GM18907 (cell line): ENCODE results near the gene GBGT1.
A peak's percentile ranks its signal among the peaks of the same experiment; 100 is the strongest.

ENCODE experiments used
- ATAC-seq: cut with Tn5 transposase; IDR thresholded peaks from one replicate; pipeline ENCODE4 v1.9.1; 2021; ENCODE audit warnings: mild to moderate bottlenecking, moderate library complexity; ENCODE audit not compliant: unreplicated experiment

The GBGT1 gene

DNA sequence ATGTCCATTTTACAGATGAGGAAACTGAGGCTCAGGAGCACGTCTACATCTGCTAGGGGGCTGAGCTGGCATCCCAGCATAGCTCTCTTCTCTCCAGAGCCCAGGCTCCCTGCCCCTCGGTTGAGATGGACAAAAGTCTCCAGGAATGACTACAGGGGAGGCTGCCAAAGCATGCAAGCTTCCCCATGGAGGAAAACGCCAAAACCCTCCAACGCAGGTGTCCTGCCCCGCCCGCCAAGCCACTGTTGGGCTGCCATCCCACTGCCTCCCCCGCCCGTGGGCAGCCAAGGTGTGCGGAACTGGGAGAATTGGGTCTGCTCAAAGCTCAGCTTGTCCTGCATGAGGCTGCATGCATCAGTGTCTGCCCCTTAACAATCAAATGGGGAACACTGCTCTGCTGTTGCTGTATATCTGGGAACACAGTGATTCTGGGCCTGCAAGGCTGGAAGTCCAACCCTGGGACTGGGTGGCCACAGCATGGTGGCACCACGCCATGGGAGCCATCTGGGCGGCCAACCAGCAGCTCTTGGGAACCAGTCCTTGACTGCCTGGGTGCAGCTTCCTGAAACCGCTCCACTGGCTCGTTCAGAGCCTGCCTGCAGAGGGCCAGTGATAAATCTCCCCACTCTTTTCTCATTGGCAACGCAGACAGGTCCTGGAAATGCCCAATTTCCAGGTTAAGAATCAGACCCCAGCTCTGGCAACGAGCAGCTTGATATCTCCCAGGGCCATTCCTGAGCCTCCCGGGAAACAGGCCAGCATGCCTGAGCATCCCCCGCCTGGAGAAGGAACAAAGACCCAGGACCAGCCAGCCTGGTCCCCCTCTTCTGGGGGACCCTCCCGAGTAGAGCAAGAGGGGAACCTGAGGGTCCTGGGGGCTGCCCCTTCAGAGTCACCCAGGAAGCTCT, 46.2 kb downstream of the GBGT1 start:
- ATAC-seq: no peak

DNA sequence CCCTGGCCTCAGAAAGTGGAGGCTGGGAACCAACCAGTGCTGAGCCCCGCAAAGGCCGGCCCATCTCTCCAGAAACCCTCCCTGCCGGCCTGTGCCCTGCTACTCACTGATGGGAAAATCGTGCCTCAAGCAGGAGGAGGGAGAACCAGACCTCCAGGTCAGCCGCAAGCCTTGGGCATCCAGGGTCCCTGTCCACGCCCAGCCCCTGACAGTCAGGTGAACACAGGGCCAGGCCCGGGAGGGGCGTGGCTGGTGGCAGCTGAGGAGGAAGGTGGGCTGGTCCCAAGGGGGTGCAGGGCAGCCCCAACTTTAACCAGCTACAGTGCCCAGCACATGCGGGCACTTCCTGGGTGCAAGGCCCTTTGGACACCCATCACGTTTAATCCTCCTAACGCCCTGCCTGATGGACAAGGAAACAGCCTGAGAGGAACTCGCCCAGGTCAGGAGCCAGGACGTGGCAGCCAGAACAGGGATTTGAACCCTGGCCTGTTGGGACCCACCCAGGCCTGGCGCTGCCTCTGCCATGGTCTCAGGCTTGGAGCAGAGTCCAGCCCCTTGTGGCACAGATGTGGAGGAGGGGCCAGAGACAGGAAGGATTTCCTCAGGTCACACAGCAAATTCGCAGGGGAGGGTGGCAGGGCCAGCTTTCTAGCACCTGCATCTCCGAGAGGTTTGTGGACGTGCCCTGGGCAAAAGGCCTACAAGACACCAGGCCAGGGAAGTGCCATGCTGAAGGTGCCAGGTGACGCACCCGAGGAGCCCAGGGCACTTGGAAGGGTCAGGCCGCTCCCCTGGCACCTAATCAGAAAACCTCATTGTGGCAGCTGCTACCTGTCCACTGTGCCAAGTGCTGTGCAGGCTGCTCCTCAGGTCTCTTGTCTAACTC, 47.1 kb downstream of the GBGT1 start:
- ATAC-seq: no peak

DNA sequence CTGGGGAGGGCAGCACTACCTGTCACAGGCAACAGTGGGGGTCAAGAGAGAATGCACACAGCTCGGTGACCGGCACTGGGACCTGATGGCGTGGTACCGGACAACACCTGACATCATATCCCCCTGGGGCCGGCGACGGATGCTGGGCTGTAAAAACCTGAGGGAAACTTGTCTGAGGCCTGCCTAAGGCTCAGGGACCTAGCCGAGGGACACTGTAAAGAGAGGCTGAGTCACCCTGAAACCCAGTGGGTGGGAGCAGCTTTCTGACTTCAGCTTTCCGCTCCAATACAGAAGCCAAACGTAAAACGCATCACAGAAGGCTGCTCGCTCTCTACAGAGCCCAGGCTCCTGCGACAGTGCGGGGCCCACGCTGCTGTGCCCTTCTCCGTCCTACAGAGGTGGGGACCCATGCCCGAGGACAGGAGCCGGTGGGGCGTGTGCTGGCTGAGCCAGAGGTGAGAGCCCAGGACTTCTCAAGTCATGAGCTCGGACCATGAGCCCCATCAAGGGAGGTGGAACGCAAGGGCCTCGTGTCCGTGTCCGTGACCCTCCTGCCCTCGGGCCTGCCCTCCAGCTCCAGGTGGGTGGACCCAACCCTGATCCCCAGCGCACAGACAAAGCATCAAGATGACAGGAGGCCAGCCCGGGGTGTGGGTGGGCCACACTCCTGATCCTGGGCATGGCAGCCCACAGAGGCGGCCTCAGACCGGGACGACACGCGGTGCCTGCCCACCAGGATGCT, 47.9 kb downstream of the GBGT1 start:
- peak; percentile 53 for ATAC-seq

DNA sequence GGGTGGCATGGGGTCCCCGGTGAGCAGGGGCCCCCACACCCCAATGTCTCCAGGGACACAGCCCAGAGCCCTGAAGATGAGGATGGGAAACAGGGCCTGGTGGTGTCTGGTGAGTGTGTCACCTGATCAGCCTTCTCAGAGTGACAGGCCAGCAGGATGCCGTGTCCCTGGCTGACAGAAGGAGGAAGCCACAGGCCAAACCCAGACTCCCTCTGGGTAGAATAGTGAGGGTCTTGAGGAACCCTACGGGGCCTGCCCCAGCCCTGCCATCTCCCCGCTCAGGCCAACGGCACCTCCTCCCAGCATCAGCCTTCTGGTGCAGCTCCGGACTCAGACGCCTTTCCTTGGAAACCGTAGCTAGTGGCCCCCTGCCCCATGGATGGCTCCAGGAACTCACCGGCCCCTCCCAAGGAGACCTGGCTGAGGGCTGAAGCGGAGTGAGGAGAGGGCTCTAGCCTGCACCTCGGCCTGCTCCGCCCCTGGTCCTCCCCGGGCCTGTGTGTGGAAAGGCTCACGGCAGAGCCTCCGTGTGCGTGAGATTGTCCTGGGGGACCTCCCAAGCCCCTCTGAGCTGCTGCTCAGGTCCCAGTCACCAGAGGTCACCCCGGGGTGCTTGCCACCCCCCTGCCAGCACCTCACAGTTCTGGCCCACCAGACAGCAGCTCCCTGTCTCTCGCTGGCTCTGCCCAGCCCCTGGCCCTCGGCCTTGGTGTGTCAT, 48.7 kb downstream of the GBGT1 start:
- no peak for ATAC-seq

DNA sequence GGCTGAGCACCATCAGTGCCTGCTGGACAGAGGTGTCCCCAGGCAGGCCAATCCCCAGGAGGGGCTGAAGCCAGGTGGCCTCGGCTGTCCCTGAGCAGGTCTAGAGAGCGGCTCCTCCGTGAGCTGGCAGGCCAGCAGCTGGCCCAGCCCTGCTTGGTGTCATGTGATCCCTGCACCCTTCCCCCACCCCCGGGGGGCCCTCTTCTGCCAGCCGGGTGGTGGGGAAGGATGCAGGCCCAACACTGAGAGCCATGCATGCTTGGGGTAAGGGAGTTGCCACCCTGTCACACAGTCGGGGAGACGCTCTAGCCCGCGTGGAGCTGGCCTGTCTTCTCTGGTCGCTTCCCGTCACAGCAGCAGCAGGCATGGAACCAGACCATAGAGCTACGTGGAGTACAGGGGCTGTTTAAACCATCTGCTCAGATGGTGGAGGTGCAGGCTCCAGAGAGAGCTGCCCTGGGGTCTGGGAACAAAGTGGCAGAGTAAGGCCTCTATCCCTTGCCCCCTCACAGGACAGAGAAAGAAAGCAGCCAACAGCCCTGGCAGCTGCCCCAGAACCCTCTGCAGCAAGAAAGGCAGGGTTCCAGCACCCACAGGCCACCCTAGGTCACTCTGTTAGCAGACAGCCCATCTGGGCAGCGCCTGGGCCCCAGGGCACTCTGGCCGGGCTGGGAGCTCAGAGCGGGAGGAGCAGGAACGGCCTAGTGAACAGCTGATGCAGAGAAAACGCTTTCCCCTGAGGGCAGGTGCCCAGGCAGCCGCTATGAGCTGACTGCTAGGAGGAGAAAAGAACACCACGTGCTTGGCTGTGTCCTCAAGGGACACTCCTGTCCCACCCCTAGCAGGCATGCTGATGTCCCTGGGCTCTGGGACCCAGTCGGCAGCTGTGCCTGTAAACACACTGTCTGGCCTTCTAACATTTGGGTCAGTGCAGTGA, 49.5 kb downstream of the GBGT1 start:
- ATAC-seq: no peak

DNA sequence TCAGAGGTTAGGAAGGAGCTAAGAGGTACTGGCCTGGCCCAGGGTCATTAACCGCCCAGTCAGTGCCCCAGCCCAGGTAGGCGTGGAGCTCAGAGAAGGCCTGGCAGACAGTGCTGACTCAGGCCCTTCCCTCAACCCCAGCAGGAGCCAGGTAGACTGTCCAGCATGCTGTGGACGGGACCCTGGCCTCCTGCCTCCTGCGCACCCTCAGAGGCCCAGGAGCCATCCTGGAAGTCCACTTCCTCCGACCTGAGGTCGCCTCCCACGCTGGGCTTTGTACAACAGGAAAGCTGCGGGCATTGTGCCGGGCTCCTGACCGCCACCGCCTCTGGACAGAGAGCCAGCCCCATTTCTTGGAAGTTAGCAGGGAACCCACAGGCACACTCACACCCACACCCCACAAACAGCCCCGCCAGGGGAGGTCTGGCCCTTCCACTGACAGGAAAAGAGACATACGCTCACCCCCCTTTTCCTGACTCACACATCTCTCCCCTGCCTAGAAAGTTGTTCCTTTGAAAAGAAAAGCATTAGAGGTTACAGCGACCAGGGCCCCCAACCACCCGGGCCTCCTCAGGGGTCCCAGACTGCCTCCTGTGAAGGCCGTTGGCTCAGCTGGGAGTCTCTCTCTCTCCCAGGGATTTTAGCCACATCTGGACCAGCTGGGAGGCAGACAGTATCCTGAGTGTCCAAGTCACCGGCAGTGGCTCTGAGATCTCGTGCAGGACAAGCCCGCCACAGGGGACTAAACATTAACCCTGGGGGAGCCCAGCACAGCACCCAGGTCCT, 50.4 kb downstream of the GBGT1 start:
- no peak for ATAC-seq

DNA sequence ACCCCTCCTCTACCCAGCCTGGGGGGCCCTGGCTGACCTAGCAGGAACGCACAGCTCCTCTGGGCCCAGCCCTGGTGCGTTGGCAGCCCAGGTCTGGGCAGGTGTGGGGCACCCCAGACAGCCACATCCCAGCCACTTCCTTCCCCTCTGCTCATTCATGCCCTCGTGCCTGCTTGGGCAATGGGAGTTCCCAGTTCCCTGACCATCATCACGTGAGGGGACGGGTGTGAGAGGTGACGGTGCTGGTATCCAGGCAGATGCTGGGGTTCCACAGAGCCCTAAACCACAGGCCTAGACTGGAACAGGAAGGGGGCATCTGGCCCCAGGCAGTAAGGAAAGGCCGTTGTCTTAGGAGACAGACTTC, 51.1 kb downstream of the GBGT1 start:
- ATAC-seq: peak; percentile 34

DNA sequence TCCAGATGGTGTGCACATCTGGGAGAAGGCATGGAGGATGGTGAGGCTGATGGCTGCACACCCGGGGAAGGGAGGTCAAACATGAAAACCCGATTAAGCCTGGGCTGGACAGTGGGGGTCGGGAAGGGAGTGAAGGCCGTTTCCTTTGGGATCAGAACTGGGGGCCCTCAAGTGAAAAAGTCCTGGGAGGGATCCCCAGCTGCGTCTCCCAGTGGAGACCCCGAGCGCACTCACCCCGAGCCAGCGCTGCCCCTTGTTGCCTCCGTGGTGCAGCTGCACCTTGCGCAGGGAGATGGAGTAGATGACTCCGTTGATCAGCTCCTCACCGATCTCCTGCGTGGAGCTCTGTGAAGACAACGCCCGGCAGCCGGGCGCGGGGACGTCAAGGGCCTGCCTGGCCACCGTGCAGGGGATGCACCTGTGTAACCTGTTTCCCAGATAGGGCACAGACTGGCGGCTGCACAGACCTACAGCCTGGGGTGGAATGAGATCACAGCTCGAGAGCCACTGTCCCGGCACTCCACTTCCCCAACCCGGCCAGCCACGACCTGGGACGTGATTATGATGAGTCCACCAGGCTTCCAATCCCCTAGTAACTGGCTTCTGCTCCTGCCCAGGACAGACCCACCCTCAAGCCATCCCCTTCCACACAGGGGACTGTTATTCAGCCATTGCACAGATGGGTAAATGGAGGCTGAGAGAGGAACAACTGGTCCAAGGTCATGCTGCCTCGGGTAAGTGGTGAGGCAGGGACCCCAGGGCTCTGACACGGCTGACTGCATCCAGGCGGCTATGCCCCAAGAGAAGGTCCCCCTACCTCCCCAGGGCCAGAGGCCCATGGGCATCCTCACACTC, 51.7 kb downstream of the GBGT1 start:
- ATAC-seq: no peak

DNA sequence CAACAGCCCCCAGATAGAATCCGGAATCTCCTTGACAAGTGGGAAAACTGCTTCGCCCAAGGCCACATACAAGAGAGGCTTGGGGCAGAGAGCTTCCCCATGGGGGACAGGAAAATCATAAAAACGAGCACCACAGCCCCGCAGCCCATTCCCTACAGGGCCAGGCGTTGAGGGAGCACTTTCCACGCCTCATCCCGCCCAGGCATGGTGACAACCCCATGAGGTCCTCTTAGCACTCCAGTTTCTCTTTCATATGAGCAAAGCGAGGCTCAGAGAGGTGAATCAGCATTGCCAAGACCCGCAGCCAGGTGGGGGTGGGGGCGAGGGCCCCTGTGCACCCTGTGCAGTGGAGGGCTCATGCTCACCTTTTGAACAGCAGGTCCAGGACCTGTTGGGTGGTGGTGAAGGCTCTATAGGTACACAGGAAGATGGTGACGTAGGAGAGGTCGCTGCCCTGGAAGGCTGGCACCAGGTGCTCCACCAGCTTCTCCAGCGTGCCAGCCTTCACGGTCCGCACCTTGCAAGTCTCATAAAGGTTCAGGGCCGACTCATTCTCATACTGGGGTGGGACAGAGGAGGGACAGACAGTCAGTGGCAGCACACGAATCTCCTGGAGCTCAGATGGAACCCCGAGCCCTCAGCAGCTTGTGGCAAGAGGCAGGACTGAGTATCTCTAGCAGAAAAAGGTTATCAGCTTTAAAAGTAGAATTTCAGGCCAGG, 53.6 kb downstream of the GBGT1 start:
- ATAC-seq: no peak

DNA sequence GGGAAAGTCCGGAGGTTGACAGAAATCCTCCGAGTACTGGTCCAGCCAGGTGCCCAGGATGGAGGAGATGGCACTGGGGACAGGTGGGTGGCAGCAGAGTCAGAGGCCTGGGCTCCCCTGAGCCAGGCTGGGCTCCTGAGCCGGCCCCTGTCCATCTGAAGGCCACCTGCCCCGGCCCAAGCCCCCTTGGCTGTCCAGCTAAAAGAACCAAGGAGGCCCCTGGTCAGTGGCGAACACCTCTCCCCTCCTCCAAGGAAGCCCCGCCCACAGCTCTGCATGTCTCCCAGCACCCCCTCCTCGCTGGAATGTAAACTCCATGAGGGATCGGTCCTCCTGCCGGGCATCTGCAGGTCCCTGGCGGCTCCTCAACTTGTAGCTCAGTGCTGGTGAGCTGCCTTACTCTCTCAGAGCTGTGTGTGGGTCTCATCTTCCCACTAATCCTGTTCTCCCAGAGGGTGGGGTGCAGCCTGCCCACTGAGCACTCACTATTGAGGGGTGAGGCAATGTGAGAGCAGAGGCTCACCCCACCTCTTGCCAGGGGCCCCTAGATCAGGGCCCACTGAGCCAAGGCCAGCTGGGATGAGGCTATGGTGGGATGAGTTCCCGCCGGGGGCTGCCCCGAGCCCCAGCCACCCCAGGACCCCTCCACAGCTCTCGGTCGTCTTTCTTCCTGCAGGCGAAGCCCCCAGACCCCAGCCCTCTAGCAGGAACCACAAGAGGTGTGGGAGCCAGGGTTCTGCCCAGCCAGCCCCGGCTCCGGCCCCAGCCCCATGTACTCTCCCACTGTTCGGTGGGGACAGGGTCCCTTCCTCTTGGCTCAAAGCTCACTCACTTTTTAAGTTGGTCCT, 54.7 kb downstream of the GBGT1 start:
- ATAC-seq: no peak

DNA sequence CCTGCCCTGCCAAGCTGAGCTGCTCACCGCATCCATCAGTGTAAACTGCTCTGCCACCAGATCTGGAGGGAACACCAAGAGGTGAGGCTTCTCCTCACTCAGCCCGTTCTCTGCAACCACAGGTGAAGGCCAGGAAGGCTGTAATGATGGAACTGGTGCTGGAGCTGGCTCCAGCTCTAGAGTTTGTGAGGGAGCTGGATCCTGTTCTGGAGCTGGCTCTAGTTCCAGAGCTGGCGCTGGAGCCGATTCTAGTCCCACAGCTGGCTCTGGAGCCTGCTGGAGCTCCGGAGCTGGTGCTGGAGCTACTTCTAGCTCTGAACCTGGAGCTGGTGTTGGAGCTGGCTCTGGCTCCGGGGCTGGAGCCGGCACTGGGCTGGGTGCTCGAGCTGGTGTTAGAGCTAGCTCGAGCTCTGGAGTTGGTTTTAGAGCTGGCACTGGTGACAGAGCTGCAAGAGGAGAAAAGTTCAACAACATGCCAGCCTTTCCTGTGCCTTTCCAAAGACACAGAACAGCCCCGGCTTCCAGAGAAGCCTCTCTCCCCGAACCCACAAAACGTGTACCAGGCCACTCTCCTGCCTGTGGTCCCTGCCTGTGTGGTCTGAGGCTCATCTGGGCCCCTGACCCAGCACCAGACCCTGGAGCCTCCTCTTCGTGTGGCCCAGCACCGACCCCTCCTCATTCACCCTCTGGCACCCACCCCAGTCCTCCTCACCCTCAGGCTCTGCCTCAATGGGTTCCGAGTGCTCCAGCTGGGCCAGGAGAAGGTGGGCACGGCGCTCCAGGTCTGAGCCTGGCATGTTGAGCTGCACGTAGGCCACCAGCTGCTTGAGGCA, 55.5 kb downstream of the GBGT1 start:
- ATAC-seq: no peak

DNA sequence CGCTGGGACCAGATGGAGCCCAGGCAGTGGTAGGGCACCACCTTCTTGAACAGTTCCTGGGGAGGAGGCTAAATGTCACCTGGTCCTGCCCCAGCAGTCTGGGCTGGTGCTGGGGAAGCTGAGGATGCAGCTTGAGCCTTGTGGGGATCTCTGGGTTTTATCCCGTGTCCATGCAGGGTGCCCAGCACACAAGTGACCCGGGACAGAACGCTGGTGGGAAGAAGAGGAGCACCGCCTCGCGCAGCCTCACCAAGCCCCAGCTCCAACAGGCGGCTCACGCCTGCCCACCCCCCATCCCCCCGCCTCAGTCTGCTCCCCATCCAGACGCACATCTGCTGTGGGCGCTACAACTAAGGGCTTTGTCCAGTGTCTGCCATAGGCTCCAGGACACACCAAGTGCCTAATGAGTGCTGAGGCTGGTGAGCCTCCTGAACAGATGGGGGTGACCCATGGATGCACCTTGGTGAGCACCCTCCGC, 56.4 kb downstream of the GBGT1 start:
- no peak for ATAC-seq

DNA sequence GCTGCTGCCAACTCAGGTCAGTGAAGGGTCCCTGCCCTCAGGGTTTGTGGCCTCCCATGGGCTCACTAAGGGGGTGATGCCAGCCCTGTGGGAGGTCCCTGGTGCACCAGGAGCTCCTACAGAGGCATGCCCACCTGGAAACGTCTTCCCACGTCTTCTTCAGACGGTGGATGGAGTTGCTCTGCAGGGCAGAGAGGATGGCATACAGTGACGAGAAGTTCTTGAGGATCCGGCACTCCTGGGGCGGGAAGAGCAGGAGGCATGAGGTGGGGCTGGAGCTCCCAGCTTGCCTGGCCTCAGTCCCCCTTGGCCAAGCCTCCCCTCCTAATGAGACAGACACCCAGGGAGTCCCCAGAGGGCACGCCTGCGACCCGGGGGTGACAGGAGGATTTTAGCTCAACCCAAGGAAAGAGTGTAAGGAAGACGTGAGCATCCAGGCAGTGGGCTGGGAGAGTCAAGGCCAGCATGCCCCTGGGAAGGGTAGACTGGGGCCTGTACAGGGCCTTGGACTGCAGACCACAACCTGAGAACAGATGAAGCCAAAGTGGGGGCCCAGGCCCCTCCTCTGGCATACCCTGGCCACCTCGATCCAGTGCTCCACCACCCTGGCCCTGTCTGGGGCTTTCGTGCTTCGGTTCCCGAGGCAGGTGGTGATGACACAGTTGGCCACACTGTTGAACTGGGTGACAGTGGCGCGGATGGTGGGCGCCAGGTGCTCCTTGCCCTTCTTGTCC, 57.0 kb downstream of the GBGT1 start:
- ATAC-seq: no peak

DNA sequence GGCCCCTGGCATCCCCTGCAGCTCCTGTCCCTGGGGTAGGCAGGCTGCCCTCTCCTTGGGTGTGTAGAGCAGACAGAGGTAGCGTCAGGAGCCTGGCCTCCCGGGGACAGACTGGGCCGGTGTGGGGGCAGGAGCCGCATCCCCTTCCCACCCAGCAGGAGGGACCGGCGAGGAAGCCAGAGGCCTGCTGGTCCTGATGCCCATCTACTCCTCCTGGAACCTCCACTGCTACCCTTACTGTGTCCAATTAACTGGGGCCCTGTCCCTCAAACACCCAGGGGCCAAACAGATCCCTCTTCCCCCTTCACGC, 58.3 kb downstream of the GBGT1 start:
- ATAC-seq: no peak
